GM19463 (cell line): ENCODE data around the gene ADIG.

ENCODE experiments used
- ATAC-seq: cut with Tn5 transposase; IDR thresholded peaks from one replicate; pipeline ENCODE4 v1.9.1; 2021; ENCODE audit warnings: mild to moderate bottlenecking, moderate library complexity; ENCODE audit not compliant: unreplicated experiment

Gene ADIG

DNA sequence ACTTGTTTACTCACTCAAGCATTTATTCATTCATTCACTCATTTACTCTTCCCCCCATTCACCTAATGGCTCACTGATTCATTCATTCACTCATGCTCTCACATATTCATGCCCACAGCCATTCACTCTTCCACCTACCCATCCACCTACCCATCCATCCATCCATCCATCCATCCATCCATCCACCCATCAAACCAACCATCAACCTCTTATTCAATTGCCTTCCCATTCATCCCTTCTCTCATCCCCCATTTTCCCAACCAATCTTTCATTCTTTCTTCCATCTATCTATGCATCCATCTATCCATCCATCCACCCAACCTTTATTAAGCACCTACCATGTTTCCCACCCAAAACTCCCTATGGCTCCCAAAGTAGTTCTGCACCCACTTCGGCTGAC lies 19.1 kb downstream of the ADIG start:
- no peak for ATAC-seq

DNA sequence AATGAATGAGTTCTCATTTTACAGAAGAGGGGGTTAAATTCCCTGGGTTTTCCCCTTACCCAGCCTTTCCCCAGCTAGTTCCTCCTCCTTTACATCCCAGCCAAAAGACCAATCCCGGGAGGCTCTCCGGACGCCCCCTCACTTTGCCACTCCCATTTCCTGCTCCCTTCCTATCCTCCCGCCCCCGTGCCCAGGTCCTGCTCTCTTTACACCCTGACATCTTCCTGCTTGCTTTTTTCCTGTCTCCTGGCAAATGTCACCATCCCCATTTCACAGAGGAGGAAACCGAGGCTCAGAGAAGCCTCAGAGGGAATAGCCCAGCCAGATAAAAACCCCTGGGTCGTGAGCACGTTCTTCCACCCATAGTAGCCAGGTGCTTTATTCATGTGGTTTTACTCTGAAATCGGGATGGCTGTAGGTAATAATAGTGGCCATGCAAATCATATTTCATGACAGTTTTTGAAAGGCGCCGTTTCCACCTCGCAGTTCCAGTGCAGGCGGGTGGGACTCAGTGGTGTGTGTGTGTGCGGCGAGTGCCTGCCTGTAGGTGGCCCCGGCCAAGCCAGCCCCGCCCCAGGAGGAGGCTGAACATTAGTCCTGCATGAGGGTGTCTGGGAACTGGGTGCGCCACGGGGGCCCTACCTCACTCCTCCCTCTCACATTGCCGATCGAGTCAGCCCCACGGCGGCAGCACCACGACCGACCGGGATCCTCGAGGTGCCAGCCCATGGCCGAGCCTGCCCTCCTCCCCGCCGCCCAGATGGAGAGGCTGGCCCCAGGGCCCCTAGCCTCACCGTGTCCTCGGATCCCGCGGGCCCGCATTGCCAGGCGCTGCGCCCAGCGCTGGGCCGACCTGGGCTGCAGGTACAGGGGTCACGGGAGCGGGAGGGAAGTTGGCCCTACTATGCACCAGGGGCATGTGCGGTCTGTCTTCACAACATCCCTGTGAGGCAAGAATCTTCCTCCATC lies 20.5 kb downstream of the ADIG start, which contains the start of gene ARHGAP40:
Gene ARHGAP40, plus strand, starts transcription at position 594 of the 969 bp plus-strand sequence.
- peak; percentile 76 for ATAC-seq

DNA sequence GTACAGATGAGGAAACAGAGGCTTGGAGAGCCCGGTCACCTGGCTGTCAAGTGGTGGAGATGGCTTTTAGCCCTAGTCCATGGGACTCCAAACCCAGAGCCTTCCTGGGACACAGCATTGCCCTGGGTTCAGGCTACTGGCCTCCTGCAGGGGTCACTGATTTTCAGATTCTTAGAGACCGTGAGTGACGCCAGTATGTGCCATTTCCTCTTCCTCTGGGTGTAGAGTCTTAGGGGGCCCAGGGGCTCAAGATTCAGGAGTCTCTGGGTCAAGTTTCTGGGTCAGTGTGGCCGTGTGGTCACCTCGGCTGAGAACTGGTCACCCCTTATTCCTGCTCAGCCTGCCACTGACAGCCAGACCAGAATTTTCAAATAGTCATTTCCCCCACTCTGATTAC lies 21.2 kb downstream of the ADIG start:
- ATAC-seq = no peak

DNA sequence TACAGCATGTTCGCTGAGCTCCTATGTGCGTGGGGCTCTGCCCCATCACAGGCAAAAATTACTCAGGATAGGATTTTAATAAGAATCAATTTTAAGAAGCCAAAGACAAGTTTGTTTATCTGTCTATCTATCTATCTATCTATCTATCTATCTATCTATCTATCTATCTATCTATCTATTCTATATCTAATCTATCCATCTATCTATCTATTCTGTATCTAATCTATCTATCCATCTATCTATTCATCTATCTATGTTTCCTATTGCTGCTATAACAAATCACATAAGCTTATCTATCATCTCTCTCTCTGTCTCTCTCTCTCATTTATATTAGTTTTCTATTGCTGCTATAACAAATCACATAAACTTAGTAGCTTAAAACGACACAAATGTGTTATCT lies 22.3 kb downstream of the ADIG start:
- ATAC-seq = no peak

DNA sequence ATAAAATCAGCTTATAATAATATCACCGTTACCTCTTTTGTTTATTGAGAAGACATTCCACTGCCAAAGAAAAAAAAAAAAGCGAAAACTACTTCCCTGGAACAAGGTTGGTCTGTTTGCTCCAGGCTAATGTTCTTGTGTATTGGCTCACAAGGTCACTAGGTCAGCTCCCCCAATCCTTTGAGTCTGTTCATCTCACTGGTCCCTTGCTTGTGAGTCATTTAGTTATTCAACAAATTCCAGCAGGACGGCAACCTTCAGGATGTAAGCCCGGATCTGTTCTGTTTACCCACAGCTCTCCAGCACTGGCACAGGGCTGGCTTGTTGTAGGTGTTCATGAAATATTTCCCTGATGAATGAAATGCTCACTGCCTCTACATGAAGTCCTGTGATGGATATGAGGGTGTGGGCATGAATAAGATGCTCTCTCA lies 23.9 kb downstream of the ADIG start:
- ATAC-seq = no peak

DNA sequence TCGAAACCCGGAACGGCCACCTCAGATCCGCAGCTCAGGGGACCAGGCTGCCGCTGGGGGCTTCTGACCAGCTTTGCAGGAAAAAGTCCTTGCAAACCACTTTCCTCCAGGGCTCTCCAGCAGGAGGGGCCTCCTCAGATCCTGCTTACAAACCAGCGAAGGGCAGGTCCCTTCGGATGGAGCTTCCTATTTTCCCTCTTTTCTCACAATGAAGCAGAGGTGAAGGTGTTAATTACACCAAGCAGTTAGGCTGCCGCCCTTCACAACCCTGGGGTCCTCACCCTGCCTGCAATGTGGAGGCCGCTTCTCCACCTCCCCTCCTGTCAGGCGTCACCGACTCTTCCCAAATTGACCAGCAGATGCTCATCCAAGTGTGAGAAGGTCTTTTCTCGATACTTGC lies 26.4 kb downstream of the ADIG start:
- ATAC-seq = no peak

DNA sequence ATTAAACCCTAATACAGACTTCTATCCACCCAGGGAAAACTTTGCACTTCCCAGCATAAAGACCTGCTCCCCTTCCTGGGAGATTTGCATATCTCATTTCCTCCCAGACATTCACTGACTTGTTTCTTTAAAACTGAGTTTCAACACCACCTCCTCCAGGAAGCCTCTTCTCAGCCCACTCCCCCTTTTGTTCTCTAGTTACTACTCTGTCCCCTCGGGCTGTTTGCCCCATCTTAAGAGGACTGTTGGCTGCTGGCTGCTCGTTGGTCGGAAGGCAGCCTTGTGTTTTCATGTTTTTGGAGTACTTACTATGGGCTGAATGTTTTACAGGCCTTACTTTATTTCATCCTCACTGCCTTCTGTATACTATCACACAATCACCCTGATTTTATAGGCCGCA lies 27.2 kb downstream of the ADIG start:
- ATAC-seq = no peak

DNA sequence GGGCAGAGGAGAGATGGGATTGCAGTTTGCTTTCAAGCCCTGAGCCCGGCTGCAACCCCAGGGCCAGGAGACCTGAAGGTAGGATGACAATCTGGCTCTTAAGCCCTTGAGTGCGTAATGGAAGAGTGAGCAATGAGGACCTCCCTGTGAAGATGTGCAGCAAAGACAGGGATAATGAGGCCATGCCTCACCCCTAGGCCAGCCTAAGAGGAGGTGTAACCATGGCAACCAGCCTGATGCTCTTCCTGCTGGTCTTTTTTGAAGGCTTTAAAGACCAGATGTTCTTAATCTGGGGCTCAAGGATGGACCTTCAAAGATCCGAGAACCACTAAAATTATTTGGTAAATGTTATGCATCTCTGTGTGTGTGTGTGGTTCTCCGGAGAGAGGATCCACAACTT lies 28.8 kb downstream of the ADIG start:
- ATAC-seq = no peak

DNA sequence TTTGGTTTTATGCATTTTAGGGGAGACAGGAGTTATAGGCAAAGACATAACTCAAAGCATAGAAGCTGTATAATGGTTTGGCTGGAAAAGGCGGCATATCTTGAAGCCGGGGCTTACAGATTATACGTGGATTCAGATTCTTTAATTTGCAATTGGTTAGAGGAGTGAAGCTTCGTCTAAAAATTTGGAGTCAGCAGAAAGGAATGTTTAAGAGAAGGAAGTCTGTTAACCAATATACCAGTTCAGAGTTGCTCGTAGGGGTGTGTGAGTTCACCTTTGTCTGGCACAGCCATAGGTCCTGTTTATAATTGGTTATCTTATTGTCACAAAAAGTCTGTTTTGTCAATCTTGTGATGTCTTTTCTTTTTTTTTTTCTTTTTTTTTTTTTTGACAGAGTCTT lies 29.5 kb downstream of the ADIG start:
- no peak for ATAC-seq

DNA sequence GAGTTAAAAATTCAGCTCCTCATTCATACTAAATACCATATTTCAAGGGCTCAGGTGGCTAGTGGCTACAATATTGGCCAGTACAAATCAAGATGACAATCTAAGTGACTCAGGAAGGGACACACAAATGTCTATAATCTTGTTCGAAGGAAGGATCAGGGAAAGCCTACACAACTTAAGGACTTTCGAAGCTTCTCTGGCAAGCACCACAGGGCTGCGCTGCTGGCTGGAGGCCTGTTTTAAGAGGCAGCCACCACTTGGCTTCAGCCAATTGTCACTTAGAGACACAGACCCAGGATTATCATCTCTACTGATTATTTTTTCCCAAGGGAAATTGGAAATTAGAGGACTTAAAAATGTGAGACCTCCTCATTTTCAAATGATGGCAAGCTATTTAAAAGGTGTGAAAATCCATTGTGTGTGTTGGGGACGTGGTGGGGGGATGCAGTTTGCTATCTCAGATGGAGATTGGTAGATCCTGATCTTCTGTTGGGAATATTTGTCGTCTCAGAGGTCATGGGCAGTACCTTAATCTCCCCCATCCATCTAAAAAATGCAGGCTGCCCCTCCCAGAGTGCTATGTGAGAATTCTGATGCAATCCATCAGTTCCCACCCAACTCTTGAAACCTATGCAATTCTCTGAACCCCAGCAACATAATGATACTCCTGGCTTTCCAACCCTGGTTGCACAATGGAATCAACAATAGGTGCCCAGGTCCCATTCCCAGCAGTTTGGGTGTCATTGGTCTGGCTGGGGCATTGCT lies 31.9 kb downstream of the ADIG start:
- no peak for ATAC-seq

DNA sequence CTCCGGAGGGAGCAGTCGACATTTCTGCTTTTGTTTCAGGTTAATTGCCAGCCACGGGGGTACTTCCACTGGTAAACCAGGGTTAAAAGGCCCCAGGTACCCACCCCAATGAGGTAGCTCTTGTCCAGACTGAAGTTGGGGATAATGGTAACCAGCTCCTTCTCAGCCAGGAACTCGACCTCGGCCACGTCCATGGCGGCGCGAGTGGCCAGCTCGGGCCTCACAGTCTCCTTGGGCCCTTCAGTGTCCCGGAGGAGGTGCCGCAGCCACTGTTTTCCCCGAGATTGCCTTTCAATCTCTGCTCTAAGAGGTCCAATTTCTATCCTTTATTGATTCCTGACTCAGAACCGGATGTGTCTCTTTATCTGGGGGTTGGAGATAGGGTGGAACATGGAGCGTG lies 34.3 kb downstream of the ADIG start:
- ATAC-seq = no peak

DNA sequence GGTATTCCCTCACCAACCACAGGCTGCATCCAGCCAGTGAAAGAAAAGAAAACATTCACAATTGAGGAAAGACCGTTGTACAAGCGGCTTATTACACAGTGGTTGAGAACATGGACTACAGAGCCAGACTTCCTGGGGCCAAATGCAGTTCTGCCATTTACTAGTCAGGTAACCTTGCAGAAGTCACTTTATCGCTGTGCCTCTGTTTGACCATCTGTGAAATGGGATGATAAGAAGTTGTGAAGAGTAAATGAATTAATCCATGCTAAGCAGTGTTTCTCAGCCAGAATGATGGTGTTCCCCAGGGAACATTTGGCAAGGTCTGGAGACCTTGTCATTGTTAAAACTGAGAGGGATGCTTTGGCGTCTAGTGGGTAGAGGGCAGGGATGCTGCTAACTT lies 35.5 kb downstream of the ADIG start:
- no peak for ATAC-seq

DNA sequence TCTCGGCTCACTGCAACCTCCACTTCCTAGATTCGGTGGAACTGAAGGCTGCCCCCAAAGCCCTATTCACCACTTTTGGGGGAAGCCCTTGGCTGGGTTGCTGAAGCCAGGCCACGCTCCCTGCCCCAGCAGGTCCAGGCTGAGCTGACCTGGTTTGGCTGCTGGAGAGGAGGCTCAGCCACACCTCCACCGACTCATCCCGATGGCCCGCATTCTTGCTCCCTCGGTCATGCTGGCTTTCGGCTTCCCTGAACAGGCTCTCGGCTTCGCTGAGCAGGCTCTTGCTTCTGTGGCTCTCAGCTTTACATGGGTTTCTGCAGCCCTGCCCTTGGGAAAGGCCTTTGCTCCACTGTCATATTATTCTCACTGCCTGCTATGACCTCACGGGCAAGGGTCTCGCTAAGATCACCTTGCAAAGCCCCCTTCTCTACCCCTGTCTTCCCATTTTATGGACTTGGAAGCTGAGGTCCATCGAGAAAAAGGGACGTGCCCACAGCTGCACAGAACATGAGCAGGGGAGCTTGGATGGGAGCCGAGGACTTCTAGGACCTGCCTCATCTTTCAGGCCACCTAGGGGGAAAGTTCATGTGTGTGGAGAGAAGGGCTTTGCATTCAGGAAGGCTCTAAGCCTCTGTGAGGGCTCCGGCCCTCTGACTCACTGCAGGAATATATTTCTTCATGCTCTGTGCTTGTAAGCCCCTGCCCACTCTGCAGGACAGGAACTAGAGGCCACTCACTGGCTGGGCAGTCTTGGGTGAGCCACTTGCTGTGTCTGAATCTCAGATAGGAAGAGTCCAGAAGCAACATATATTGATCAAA lies 36.2 kb downstream of the ADIG start:
- ATAC-seq = no peak

DNA sequence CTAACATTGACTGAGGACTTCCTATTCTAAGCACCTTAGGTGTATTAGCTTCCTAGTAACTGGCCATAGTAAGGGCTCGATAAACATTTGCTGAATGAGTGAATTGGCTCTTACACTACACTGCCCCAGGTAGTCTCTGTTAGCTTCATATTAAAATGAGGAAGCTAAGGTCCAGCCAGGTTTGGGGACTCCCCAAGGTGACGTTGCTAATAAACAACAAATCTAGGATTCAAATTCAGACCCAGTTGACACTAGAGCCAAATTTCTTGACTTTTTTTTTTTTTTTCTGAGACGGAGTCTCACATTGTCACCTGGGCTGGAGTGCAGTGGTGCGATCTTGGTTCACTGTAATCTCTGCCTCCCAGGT lies 36.8 kb downstream of the ADIG start:
- no peak for ATAC-seq

DNA sequence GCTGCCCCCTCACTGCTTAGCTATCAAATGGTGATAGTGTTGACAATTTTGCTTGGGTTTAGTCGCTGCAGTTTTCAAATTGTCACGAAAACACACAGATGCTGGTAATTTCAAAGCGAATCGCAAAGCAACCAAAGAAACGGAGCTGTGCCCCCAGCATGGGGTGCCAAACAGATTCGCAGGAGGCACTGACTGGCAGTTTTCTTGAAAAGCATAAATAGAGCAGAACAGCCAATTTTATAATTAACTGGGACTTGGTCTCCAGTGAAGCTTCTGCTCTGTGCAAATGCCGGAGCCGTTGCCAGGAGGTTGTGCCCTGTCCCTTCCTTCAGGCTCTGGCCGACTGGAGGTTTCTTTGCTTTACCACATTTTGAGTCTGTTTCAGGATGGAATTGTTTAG lies 39.4 kb downstream of the ADIG start:
- no peak for ATAC-seq

DNA sequence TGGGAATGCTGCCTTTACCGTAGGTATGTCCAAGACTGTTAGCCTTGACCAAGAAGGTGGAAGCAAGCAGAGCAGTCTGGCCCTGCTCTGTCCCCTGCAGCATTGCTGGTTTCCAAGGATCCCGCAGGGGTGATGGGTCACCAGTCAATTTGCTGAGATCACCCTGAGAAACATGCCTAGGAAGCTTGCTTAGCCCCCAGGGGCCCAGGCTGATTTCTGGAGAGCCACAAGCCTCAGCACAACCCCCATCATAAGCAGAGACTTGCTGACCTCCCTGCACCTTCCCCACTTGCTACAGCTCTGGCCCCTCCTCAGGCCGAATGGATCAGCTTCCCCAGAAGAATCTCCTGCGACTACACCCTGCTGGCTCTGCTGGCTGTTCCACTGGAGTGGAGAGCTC lies 42.1 kb downstream of the ADIG start:
- no peak for ATAC-seq

DNA sequence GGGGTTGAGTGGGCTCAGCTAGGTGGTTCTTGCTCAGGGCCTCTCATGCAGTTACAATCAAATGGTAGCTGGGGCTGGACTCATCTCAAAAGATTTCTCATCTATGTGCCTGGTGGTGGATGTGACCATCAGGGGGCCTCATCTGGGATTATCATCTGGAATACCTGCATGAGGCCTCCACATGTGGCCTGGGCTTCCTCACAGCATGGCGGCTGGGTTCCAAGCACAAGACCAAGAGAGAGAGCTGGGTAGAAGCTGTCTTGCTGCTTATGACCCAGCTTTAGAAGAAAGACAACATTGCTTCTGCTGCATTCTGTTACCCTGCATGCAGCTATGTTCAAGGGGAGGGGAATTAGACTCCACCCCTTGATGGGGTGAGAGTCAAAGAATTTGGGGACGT lies 43.1 kb downstream of the ADIG start:
- no peak for ATAC-seq

DNA sequence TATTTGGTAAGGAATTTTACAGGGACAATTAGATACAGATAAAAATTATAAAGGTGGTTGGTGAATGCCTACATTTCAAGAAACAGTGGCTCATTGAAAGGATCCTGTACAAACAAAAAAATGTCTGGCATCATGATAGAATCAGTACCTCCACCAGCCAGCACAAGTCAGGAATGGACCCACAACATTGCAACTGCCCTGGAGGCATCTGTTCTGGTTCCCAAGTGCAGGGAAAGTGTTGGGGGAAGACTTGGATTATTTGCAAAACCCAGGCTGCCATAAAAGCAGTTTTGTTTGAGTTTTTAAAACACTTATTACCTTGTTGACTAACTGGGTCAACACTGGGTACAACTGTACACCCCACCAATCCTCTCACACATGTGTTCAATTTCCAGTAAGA lies 44.9 kb downstream of the ADIG start:
- no peak for ATAC-seq

DNA sequence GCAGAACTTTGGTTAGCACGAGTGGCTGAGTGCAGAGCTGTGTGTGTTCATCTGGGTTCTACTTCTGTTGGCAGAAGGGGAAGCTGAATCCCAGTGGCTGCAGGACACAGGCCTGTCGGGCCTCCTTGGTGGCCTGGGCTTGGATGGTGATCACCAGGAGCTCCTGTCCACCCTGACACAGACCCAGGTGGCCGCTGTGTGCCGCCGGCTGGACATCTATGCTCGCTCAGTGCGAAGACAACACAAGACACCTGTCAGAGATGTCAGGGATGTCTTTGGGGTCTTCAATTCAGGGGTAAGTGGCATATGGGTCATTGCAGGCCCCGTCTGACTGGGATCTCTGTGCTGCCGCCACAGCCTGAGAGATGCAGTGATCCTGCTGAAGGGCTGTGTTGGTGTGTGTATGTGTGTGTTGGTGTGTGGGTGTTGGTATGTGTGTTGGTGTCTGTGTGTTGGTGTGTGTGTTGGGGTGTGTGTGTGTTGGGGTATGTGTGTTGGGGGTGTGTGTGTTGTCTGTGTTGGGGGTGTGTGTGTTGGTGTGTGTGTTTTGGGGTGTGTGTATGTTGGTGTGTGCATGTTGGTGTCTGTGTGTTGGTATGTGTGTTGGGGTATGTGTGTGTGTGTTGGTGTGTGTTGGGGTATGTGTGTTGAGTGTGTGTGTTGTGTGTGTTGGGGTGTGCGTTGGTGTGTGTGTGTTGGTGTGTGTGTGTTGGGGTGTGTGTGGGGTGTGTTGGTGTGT lies 46.1 kb downstream of the ADIG start:
- no peak for ATAC-seq
